ENCODE results near the gene P2RX6. TPM values are rescaled to one million over a fixed set of nuclear protein-coding genes. Genes with fewer than 3 reads are reported as not detected.

P2RX6 gene
- total RNA-seq, 1 donor from 2014 or later, result not detected

GRCh38 chr22:21064917-21065864 is 50.2 kb downstream of the P2RX6 start:
- Mint-ChIP-seq H3K4me3 (ENCODE audit: unreplicated experiment) (no peak overlapping the region), H3K27ac (ENCODE audit: unreplicated experiment) (no peak overlapping the region), H3K36me3 (ENCODE audit: low read depth, unreplicated experiment) (no peaks in the 10 kb centered on the region), H3K27me3 (ENCODE audit: unreplicated experiment) (peaks cover 2% of the 10 kb centered on the region), H3K9me3 (ENCODE audit: unreplicated experiment) (no peaks in the 10 kb centered on the region), H3K4me1 (ENCODE audit: unreplicated experiment) (no peaks in the 10 kb centered on the region)
- no peak for DNase-seq (ENCODE audit: low spot score)
- TF ChIP-seq, protein P1, sequence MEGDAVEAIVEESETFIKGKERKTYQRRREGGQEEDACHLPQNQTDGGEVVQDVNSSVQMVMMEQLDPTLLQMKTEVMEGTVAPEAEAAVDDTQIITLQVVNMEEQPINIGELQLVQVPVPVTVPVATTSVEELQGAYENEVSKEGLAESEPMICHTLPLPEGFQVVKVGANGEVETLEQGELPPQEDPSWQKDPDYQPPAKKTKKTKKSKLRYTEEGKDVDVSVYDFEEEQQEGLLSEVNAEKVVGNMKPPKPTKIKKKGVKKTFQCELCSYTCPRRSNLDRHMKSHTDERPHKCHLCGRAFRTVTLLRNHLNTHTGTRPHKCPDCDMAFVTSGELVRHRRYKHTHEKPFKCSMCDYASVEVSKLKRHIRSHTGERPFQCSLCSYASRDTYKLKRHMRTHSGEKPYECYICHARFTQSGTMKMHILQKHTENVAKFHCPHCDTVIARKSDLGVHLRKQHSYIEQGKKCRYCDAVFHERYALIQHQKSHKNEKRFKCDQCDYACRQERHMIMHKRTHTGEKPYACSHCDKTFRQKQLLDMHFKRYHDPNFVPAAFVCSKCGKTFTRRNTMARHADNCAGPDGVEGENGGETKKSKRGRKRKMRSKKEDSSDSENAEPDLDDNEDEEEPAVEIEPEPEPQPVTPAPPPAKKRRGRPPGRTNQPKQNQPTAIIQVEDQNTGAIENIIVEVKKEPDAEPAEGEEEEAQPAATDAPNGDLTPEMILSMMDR (IDR thresholded peaks at IDR 0.05; ENCODE audit: unreplicated experiment), result no peak

DNA sequence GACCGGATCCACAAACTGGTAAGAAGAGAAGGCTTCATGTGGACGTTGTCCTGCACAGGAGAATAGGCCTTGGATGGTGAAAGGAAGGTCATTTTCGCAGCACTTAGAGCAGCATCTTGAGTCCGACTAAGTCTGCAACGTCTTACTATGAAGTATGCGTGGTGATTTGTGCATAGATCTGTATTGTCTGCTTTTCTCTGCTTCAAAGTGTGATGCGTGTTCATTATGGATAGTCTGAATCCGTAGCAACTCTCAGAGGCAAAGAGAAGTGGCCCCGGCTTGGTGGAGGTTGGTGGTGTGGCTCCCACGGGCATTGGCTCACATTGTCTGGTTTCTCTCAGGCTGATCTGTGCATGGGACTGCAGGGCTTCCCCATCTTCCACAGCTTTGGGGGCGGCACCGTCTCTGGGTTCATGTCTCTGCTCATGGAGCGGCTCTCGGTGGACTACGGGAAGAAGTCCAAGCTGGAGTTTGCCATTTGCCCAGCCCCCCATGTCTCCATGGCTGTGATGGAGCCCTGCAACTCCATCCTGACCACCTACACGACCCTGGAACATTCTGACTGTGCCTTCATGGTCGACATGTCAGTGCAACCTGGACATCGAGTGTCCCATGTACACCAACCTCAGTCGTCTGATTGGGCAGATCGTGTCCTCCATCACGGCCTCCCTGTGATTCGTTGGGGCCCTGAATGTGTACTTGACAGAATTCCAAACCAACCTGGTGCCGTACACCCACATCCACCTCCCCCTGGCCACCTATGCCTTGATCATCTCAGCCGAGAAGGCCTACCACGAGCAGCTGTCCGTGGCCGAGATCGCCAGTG is 52.3 kb downstream of the P2RX6 start:
- TF ChIP-seq, protein P1 (IDR thresholded peaks at IDR 0.05; ENCODE audit: unreplicated experiment), result no peak
- H3K4me3 Mint-ChIP-seq (ENCODE audit: unreplicated experiment), result no peak overlapping the region
- no peak overlapping the region for H3K27ac Mint-ChIP-seq (ENCODE audit: unreplicated experiment)

DNA sequence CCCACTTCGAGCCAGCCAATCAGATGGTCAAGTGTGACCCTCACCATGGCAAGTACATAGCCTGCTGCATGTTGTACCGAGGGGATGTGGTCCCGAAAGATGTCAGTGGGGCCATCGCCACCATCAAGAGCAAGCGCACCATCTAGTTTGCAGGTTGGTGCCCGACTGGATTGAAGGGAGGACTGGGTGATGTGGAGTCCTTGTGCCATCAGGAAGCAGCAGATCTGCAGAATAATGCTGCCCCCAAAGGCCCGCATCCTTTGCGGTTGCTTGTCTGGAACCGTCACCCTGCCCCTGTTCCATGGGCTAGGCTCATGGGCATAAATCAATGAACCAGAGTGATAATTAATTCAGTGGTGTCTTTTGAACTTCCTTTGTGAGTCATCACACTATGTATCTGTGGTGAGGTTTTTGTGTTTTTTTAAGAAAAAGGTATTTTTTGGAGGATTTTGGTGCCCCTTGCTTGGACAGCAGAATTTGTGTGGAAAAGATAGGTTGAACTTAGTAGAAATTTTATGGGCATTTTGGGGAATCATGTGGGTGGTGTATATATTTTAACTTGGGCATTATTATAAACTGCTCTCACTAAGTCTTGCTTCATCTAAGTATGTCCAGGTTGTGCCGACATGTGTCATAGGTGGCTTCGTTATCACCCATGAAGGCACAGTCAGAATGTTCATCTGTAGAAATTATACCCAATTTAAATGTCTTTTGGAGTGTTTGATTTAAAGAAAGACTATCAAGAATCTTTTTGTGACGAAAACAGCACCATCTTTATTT is 53.1 kb downstream of the P2RX6 start:
- DNase-seq (ENCODE audit: low spot score), result no peak
- H3K4me3 Mint-ChIP-seq (ENCODE audit: unreplicated experiment), result no peak overlapping the region
- TF ChIP-seq, protein P1 (IDR thresholded peaks at IDR 0.05; ENCODE audit: unreplicated experiment), result no peak
- no peak overlapping the region for H3K27ac Mint-ChIP-seq (ENCODE audit: unreplicated experiment)
- no peaks in the 10 kb centered on the region for H3K9me3 Mint-ChIP-seq (ENCODE audit: unreplicated experiment)
- H3K36me3 Mint-ChIP-seq (ENCODE audit: low read depth, unreplicated experiment), result no peaks in the 10 kb centered on the region
- H3K27me3 Mint-ChIP-seq (ENCODE audit: unreplicated experiment), result peaks cover 2% of the 10 kb centered on the region
- no peaks in the 10 kb centered on the region for H3K4me1 Mint-ChIP-seq (ENCODE audit: unreplicated experiment)

More for the DNA sequence above, 52.3 kb downstream of the P2RX6 start:
- no peak for DNase-seq (ENCODE audit: low spot score)
- Mint-ChIP-seq H3K36me3 (ENCODE audit: low read depth, unreplicated experiment) (no peaks in the 10 kb centered on the region), H3K27me3 (ENCODE audit: unreplicated experiment) (peaks cover 2% of the 10 kb centered on the region), H3K9me3 (ENCODE audit: unreplicated experiment) (no peaks in the 10 kb centered on the region), H3K4me1 (ENCODE audit: unreplicated experiment) (no peaks in the 10 kb centered on the region)

DNA sequence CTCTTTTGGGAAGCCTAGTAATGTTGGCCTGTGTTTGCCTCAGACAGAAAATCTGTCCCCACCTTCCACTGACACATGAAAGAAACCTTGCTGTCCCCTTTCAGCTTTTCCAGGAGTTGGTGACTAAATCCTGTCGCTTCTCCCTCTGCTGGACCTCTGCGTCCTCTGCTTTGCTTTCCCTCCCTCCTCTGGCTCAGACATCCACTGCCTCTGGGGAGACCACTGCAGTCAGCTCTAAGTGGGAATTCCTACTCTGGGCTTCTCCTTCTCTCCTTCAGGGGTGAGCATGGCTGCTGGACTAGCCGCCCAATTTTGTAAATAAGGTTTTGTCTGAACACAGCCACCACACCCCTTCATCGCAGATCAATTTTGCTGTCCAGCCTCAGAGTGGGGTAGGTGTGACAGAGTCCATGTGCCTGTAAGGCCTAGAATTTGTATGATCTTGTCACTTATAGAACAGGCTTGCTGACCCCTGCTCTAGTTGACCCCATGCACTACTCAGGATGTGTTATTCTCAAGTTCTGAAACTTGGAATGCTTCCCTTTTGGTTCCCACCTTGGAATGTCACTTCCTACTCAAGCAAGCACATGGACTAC is 53.8 kb downstream of the P2RX6 start:
- Mint-ChIP-seq H3K4me1 (ENCODE audit: unreplicated experiment) (no peaks in the 10 kb centered on the region), H3K36me3 (ENCODE audit: low read depth, unreplicated experiment) (no peaks in the 10 kb centered on the region), H3K27me3 (ENCODE audit: unreplicated experiment) (peaks cover 2% of the 10 kb centered on the region), H3K9me3 (ENCODE audit: unreplicated experiment) (no peaks in the 10 kb centered on the region), H3K27ac (ENCODE audit: unreplicated experiment) (no peak overlapping the region), H3K4me3 (ENCODE audit: unreplicated experiment) (no peak overlapping the region)
- no peak for DNase-seq (ENCODE audit: low spot score)
- TF ChIP-seq, protein P1 (IDR thresholded peaks at IDR 0.05; ENCODE audit: unreplicated experiment), result no peak

Data from endothelial cell (in vitro differentiated cells).